GM23338 (cell line): ENCODE results near the gene SH3BP5. TPM values are rescaled to one million over a fixed set of nuclear protein-coding genes. Genes with fewer than 3 reads are reported as not detected.

Source experiments
- ATAC-seq: fragments of 200-7000 bp; cut with Tn5 transposase; 3 replicates; pipeline ENCODE4 v1.9.1; 2020
- DNase-seq: peaks from one replicate; pipeline ENCODE4 v3.0.0-alpha.2; 2015; ENCODE audit warnings: low spot score
- H2AFZ ChIP-seq: fragments of 200-600 bp; sonication (generic); 2 replicates; pipeline ENCODE4 v1.8.0; 2016; ENCODE audit warnings: antibody characterized with exemption, mild to moderate bottlenecking, moderate library complexity
- H3F3A ChIP-seq: fragments of 200-600 bp; sonication (generic); replicated peaks from 2 replicates; pipeline ENCODE4 v1.8.0; 2017; ENCODE audit warnings: antibody characterized with exemption, mixed run types, low read depth
- H3K27ac ChIP-seq: fragments of 200-600 bp; sonication (generic); 2 replicates; pipeline ENCODE4 v1.6.1; 2016; ENCODE audit warnings: low read depth
- H3K27me3 ChIP-seq: fragments of 200-600 bp; sonication (generic); 2 replicates; pipeline ENCODE4 v1.8.0; 2016; ENCODE audit warnings: mild to moderate bottlenecking, mixed run types, moderate library complexity; ENCODE audit not compliant: insufficient read depth
- H3K36me3 ChIP-seq: fragments of 200-600 bp; sonication (generic); 2 replicates; pipeline ENCODE4 v1.8.0; 2016; ENCODE audit warnings: mild to moderate bottlenecking; ENCODE audit not compliant: insufficient read depth
- H3K4me1 ChIP-seq: fragments of 200-600 bp; sonication (generic); 2 replicates; pipeline ENCODE4 v1.8.0; 2016; ENCODE audit warnings: mild to moderate bottlenecking, moderate library complexity; ENCODE audit not compliant: insufficient read depth
- H3K4me2 ChIP-seq: fragments of 200-600 bp; sonication (generic); 2 replicates; pipeline ENCODE4 v1.7.1; 2017; ENCODE audit warnings: mixed run types
- H3K4me3 ChIP-seq: fragments of 200-600 bp; sonication (generic); 2 replicates; pipeline ENCODE4 v1.6.1; 2016; ENCODE audit warnings: mixed run types
- H3K79me2 ChIP-seq: fragments of 200-600 bp; sonication (generic); replicated peaks from 2 replicates; pipeline ENCODE4 v1.8.0; 2017; ENCODE audit warnings: mild to moderate bottlenecking; ENCODE audit not compliant: insufficient read depth
- H3K9me2 ChIP-seq: fragments of 200-600 bp; sonication (generic); 2 replicates; pipeline ENCODE4 v1.8.0; 2017; ENCODE audit not compliant: insufficient read depth
- H4K20me1 ChIP-seq: fragments of 200-600 bp; sonication (generic); replicated peaks from 2 replicates; pipeline ENCODE4 v1.8.0; 2017; ENCODE audit warnings: mild to moderate bottlenecking; ENCODE audit not compliant: insufficient read depth
- H3K27ac Mint-ChIP-seq: 2 replicates; pipeline ENCODE4 v1.8.0; 2020; ENCODE audit warnings: inconsistent platforms, mild to moderate bottlenecking, moderate library complexity, mixed read lengths
- H3K27me3 Mint-ChIP-seq: 3 replicates; pipeline ENCODE4 v1.8.0; 2022; ENCODE audit warnings: low read depth, mild to moderate bottlenecking, moderate library complexity, mixed read lengths, inconsistent platforms; ENCODE audit not compliant: insufficient read depth, poor library complexity
- H3K36me3 Mint-ChIP-seq: 3 replicates; pipeline ENCODE4 v1.8.0; 2021; ENCODE audit warnings: low read depth, mild to moderate bottlenecking, inconsistent platforms, moderate library complexity, mixed read lengths
- H3K4me1 Mint-ChIP-seq: 3 replicates; pipeline ENCODE4 v1.8.0; 2020; ENCODE audit warnings: mild to moderate bottlenecking, inconsistent platforms, mixed read lengths
- H3K4me3 Mint-ChIP-seq: 3 replicates; pipeline ENCODE4 v1.8.0; 2021; ENCODE audit warnings: moderate library complexity, mild to moderate bottlenecking, inconsistent platforms, mixed read lengths
- H3K9me3 Mint-ChIP-seq: 3 replicates; pipeline ENCODE4 v1.8.0; 2020; ENCODE audit warnings: moderate library complexity, mild to moderate bottlenecking, inconsistent platforms, mixed read lengths
- CTCF ChIP-seq, 2 experiments: fragments of 200-600 bp in 1 of 2; sonication (generic) in 1 of 2; conservative IDR thresholded peaks; 2 replicates each; pipeline versions ENCODE4 v1.5.1 to v1.6.1; 2016 to 2017; ENCODE audit warnings: antibody characterized with exemption in 2 of 2, low read depth in 2 of 2, mild to moderate bottlenecking in 2 of 2, moderate library complexity in 1 of 2
- EZH2 ChIP-seq: fragments of 200-600 bp; sonication (generic); IDR thresholded peaks from one replicate; pipeline ENCODE4 v1.8.0; 2017; ENCODE audit warnings: antibody characterized with exemption, mild to moderate bottlenecking, low read depth; ENCODE audit not compliant: unreplicated experiment
- EZH2phosphoT487 ChIP-seq: fragments of 200-600 bp; sonication (generic); IDR thresholded peaks from one replicate; pipeline ENCODE4 v1.8.1; 2018; ENCODE audit warnings: antibody characterized with exemption; ENCODE audit not compliant: unreplicated experiment
- JUNB ChIP-seq: IDR thresholded peaks from one replicate; pipeline ENCODE4 v1.6.1; 2016; ENCODE audit warnings: antibody characterized with exemption; ENCODE audit not compliant: unreplicated experiment
- NANOG ChIP-seq: IDR thresholded peaks from 2 replicates; pipeline ENCODE4 v1.6.1; 2016; ENCODE audit warnings: antibody characterized with exemption, borderline replicate concordance
- POLR2AphosphoS5 ChIP-seq: IDR thresholded peaks from 2 replicates; pipeline ENCODE4 v1.6.1; 2016; ENCODE audit warnings: antibody characterized with exemption, low read depth
- STAT1 ChIP-seq: IDR thresholded peaks from one replicate; pipeline ENCODE4 v1.6.1; 2016; ENCODE audit warnings: antibody characterized with exemption; ENCODE audit not compliant: unreplicated experiment
- ZNF114 ChIP-seq: fragments of 250-450 bp; sonication (Bioruptor Pico); IDR thresholded peaks from 2 replicates; pipeline ENCODE4 v1.5.0; 2020; ENCODE audit warnings: mild to moderate bottlenecking, moderate library complexity
- ZNF331 ChIP-seq: fragments of 250-450 bp; sonication (Bioruptor Pico); IDR thresholded peaks from 2 replicates; pipeline ENCODE4 v1.5.0; 2020; ENCODE audit warnings: low read depth, mild to moderate bottlenecking, moderate library complexity
- ZNF462 ChIP-seq: fragments of 250-450 bp; sonication (Bioruptor Pico); IDR thresholded peaks from 2 replicates; pipeline ENCODE4 v1.5.0; 2020; ENCODE audit warnings: mild to moderate bottlenecking, moderate library complexity
- polyA plus RNA-seq: library from polyadenylated mRNA; unstranded; fragments of >200 nt; fragmentation: Nextera tagmentation; extraction: Ambion mirVana; gene quantifications from 2 replicates; pipeline ENCODE4 v1.2.1, GENCODE V29; 2016
- total RNA-seq: library from RNA; depleted of rRNA; stranded (reverse); fragments of >200 nt; shearing (Covaris generic); gene quantifications from 2 replicates; pipeline ENCODE4 v1.2.3, GENCODE V29; 2014

Gene SH3BP5
- total and polyA plus RNA-seq, 2 experiments from 2014 or later, result 5.8 to 9.1 TPM

DNA sequence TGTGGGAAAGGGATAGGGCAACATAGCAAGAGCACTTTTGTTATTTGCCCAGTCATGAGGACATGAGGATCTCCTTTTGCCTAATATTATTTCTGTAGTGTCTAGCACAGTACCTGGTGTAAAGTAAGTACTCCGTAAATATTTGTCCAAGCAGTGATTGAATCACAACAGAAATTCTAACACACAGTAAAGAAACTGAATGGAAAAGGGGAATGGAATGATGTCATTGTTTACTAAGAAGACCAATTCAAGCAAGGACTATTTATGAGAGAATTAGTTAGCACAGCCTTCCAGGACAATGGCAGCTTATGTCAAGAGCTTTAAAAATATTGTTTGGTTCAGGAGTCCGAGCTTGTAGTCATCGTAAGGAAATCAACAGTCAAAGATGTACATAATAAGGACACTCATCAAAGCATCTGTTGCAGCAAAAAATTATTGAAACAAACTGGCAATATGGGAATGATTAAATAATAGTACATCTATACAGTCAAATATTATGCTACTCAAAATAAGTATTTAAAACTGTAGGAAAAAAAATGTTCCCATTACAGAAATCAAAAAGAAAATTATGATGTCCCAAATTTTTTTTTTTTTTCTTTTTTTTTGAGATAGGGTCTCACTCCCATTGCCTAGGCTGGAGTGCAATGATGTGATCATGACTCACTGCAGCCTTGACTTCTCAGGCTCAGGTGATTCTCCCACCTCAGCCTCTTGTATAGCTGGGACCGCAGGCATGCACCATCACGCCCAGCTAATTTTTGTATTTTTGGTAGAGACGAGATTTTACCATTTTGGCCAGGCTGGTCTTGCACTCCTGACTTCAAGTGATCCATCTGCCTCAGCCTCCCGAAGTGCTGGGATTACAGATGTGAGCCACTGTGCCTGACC is 108.5 kb downstream of the SH3BP5 start (continued):
- TF ChIP-seq EZH2 (no peak), ZNF114 (CRISPR knock-in tag) (no peak), POLR2AphosphoS5 (no peak)

DNA sequence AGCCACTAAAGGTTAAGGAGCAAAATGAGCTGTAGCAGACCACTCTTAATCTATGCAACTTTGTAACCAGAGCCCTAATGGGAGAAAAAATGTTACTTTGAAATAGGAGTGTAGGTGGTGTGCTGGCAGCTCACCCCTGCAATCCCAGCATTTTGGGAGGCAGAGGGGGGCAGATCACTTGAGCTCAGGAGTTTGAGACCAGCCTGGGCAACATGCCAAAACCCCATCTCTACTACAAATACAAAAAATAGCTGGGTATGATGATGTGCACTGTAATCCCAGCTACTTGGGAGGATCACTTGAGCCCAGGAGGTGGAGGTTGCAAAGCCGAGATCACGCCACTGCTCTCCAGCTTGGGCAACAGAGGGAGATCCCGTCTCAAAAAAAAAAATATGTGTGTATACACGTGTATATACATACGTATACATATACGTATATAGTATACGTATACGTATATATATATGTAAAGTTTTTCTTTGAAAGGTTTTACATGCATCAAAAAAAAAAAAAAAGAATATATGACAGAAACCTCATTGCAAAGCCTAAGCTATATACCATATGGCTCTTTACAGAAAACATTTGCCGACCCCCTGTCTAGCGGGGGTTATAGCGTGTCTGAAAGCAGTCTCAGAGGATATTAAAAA is 110.7 kb downstream of the SH3BP5 start:
- Histone ChIP-seq H3K79me2 (no peaks in the 10 kb centered on the region), H2AFZ (no peak overlapping the region), H3K4me1 (no peaks in the 10 kb centered on the region), H3K4me2 (no peak overlapping the region), H3K36me3 (peaks cover 29% of the 10 kb centered on the region), H3F3A (no peaks in the 10 kb centered on the region), H4K20me1 (no peaks in the 10 kb centered on the region; the same call in 1 of the 2 replicates), H3K27me3 (no peaks in the 10 kb centered on the region), H3K9me2 (no peaks in the 10 kb centered on the region), H3K4me3 (no peak overlapping the region), H3K27ac (no peak overlapping the region)
- no peak for TF ChIP-seq ZNF114 (CRISPR knock-in tag)
- no peak for TF ChIP-seq NANOG
- TF ChIP-seq EZH2phosphoT487, result no peak
- Mint-ChIP-seq H3K4me3 (no peak overlapping the region), H3K9me3 (no peaks in the 10 kb centered on the region), H3K27ac (no peak overlapping the region), H3K4me1 (peaks cover 7% of the 10 kb centered on the region; the same call in 2 of the 3 replicates), H3K36me3 (peaks cover 31% of the 10 kb centered on the region), H3K27me3 (no peaks in the 10 kb centered on the region)
- DNase-seq (no peak), ATAC-seq (no peak)

DNA sequence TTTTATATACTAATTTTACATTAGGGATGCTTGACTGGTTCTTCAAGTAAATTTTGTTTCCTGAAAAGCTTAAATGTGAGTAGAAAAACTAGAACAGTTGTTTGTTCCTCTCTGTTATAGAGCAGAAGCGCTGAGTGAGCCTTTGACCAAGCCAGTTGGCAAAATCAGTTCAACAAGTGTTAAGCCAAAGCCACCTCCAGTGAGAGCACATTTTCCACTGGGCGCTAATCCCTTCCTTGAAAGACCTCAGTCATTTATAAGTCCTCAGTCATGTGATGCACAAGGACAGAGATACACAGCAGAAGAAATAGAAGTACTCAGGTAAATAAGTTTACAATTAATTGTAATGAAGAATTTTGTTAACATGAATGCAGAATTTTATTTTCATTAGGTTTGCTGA is 111.7 kb downstream of the SH3BP5 start:
- DNase-seq, result no peak
- Histone ChIP-seq H2AFZ (no peak overlapping the region), H3K27ac (no peak overlapping the region), H3K79me2 (no peaks in the 10 kb centered on the region), H4K20me1 (no peaks in the 10 kb centered on the region; the same call in 1 of the 2 replicates), H3K36me3 (peaks cover 29% of the 10 kb centered on the region), H3K4me2 (no peak overlapping the region), H3K4me3 (no peak overlapping the region), H3K4me1 (no peaks in the 10 kb centered on the region), H3K9me2 (no peaks in the 10 kb centered on the region), H3K27me3 (no peaks in the 10 kb centered on the region), H3F3A (no peaks in the 10 kb centered on the region)
- no peak for ATAC-seq
- H3K27ac Mint-ChIP-seq, result no peak overlapping the region
- no peak overlapping the region for H3K4me3 Mint-ChIP-seq
- peaks cover 7% of the 10 kb centered on the region; the same call in 2 of the 3 replicates for H3K4me1 Mint-ChIP-seq
- H3K9me3 Mint-ChIP-seq, result no peaks in the 10 kb centered on the region
- H3K27me3 Mint-ChIP-seq, result no peaks in the 10 kb centered on the region
- peaks cover 31% of the 10 kb centered on the region for H3K36me3 Mint-ChIP-seq
- TF ChIP-seq ZNF114 (CRISPR knock-in tag) (no peak), ZNF331 (CRISPR knock-in tag) (no peak), POLR2AphosphoS5 (no peak), ZNF462 (CRISPR knock-in tag) (no peak), STAT1 (no peak), EZH2 (no peak), JUNB (no peak), CTCF (conservative IDR thresholded peaks at IDR 0.05; ENCODE audit: low read depth in 2 of 2) (no peak)
